BLaER1 (cell line): ENCODE data around the gene HEBP1.

ENCODE experiments used
- H3K27ac ChIP-seq: shearing (Covaris generic); formaldehyde crosslinking; 2 replicates; pipeline ENCODE4 v1.8.1; 2022
- H3K27me3 ChIP-seq: shearing (Covaris generic); formaldehyde crosslinking; 2 replicates; pipeline ENCODE4 v1.8.1; 2022
- H3K36me3 ChIP-seq: shearing (Covaris generic); formaldehyde crosslinking; 2 replicates; pipeline ENCODE4 v1.8.1; 2022
- H3K4me1 ChIP-seq: shearing (Covaris generic); formaldehyde crosslinking; 2 replicates; pipeline ENCODE4 v1.8.1; 2022
- H3K4me2 ChIP-seq: shearing (Covaris generic); formaldehyde crosslinking; 2 replicates; pipeline ENCODE4 v1.8.1; 2022
- H3K4me3 ChIP-seq: shearing (Covaris generic); formaldehyde crosslinking; 2 replicates; pipeline ENCODE4 v1.8.1; 2022
- H3K9ac ChIP-seq: shearing (Covaris generic); formaldehyde crosslinking; 2 replicates; pipeline ENCODE4 v1.8.1; 2022
- H3K9me3 ChIP-seq: shearing (Covaris generic); formaldehyde crosslinking; 2 replicates; pipeline ENCODE4 v1.8.1; 2022
- H4K20me1 ChIP-seq: shearing (Covaris generic); formaldehyde crosslinking; 2 replicates; pipeline ENCODE4 v1.8.1; 2022
- Cebpa-rat ChIP-seq: shearing (Covaris generic); IDR thresholded peaks from 2 replicates; pipeline ENCODE4 v1.8.1; 2022

The HEBP1 gene

GRCh38 chr12:12979731-12980259 is 20.3 kb downstream of the HEBP1 start:
- Histone ChIP-seq H4K20me1 (no peaks in the 10 kb centered on the region), H3K4me3 (no peak overlapping the region), H3K4me2 (no peak overlapping the region), H3K27me3 (no peaks in the 10 kb centered on the region), H3K9ac (no peak overlapping the region), H3K4me1 (no peaks in the 10 kb centered on the region), H3K27ac (no peak overlapping the region), H3K9me3 (no peaks in the 10 kb centered on the region), H3K36me3 (peaks cover 14% of the 10 kb centered on the region)
- TF ChIP-seq Cebpa-rat = no peak

GRCh38 chr12:12979126-12979525 is 20.9 kb downstream of the HEBP1 start:
- peaks cover 1% of the 10 kb centered on the region; the same call in 1 of the 2 replicates for H3K9me3 ChIP-seq
- H4K20me1 ChIP-seq = no peaks in the 10 kb centered on the region
- no peak overlapping the region for H3K27ac ChIP-seq
- no peak overlapping the region for H3K4me3 ChIP-seq
- H3K4me2 ChIP-seq = no peak overlapping the region
- no peak overlapping the region for H3K9ac ChIP-seq
- no peaks in the 10 kb centered on the region for H3K4me1 ChIP-seq
- H3K36me3 ChIP-seq = peaks cover 20% of the 10 kb centered on the region
- no peaks in the 10 kb centered on the region for H3K27me3 ChIP-seq
- TF ChIP-seq Cebpa-rat = no peak

DNA sequence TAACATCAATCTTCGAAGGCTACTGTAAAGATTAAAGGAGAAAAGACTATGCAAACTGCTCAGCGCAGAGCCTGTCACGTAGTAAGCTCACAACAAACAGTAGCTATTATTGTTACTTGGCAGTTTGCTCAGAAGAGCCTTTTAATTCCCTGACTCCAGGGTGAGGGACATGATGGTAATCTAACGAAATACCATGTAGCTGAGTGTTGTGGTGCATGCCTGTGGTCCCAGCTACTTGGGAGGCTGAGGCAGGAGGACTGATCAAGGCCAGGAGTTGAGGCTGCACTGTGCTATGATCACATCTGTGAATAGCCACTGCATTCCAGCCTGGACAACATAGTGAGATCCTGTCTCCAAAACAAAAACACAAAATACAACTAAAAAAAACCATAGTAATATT is 22.8 kb downstream of the HEBP1 start:
- TF ChIP-seq Cebpa-rat = no peak
- Histone ChIP-seq H3K4me2 (no peak overlapping the region), H3K27me3 (no peaks in the 10 kb centered on the region), H3K36me3 (peaks cover 34% of the 10 kb centered on the region), H3K9me3 (peaks cover 19% of the 10 kb centered on the region), H4K20me1 (no peaks in the 10 kb centered on the region), H3K27ac (no peak overlapping the region), H3K4me3 (no peak overlapping the region), H3K9ac (no peak overlapping the region), H3K4me1 (no peaks in the 10 kb centered on the region)

DNA sequence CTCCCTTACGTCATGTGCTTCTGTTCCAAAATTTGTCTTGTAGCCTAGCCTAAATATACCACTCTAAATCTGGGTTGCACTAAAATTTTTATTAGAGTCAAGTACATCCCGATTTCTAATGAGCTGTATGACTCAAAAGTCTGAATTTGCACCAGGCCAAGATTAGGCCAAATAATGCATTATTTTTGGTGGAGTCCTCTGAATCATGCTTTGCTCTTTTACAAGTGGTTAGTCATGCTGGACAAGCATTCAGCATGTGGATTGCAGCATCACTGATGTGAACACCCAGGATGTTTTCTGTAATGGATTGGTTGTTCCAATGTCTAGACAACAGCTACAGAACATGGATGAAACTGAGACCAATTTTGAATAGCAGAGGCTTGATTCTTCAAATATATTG is 23.7 kb downstream of the HEBP1 start:
- no peak for TF ChIP-seq Cebpa-rat
- Histone ChIP-seq H4K20me1 (no peaks in the 10 kb centered on the region), H3K27ac (no peak overlapping the region), H3K36me3 (peaks cover 36% of the 10 kb centered on the region), H3K4me2 (no peak overlapping the region), H3K27me3 (no peaks in the 10 kb centered on the region), H3K9ac (no peak overlapping the region), H3K4me1 (no peaks in the 10 kb centered on the region), H3K9me3 (peaks cover 19% of the 10 kb centered on the region), H3K4me3 (no peak overlapping the region)

DNA sequence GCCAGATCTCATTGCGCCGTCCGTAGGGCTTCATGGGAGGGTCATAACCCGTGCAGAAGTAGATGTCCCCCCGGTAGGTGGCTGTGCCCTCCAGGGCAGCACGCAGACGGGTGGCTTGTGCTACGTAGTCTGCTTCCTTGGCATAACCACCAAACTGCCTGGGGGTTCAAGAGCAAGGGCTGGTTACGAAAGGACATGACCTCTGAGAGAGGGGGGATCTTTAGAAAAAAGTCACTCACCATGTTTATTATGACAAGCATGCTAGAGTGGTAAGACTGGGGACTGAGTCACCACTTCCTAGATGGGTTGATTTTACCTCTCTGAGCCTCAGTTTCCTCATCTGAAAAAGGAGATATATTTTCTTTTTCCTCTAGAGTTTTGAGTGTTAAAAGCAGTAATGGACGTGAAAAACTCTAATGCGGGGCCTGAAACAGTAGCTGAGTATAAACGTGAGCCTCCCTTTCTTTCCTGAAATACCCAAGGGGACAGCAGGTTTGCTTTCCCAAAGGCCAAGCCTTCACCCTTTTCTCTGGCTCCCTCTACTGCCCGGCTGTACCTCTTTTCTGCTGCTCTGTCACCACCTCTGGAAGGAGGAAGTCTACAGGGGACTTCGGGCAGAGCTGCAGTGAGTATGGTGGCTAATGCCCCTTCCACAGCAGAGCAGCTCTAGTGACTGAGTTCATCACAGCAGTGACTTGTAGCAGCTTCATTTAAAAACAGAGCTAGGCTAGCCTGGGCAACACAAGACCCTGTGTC is 24.6 kb downstream of the HEBP1 start:
- H3K36me3 ChIP-seq = peaks cover 32% of the 10 kb centered on the region
- peaks cover 19% of the 10 kb centered on the region for H3K9me3 ChIP-seq
- no peak for TF ChIP-seq Cebpa-rat
- H3K4me3 ChIP-seq = no peak overlapping the region
- H3K27ac ChIP-seq = no peak overlapping the region
- no peak overlapping the region for H3K9ac ChIP-seq
- H3K4me2 ChIP-seq = no peak overlapping the region
- no peaks in the 10 kb centered on the region for H3K27me3 ChIP-seq
- H3K4me1 ChIP-seq = no peaks in the 10 kb centered on the region
- H4K20me1 ChIP-seq = no peaks in the 10 kb centered on the region

- H3K27me3 ChIP-seq = no peaks in the 10 kb centered on the region
- no peak overlapping the region for H3K4me3 ChIP-seq
- H3K27ac ChIP-seq = no peak overlapping the region
- TF ChIP-seq Cebpa-rat = no peak
- peaks cover 28% of the 10 kb centered on the region for H3K36me3 ChIP-seq
- H3K4me2 ChIP-seq = no peak overlapping the region
- H3K9me3 ChIP-seq = peaks cover 19% of the 10 kb centered on the region
- no peaks in the 10 kb centered on the region for H3K4me1 ChIP-seq
- no peak overlapping the region for H3K9ac ChIP-seq
- H4K20me1 ChIP-seq = no peaks in the 10 kb centered on the region
These were observed 25.9 kb downstream of the HEBP1 start for GRCh38 chr12:12974211-12974610.

- peaks cover 19% of the 10 kb centered on the region for H3K9me3 ChIP-seq
- no peak for TF ChIP-seq Cebpa-rat
- peaks cover 28% of the 10 kb centered on the region for H3K36me3 ChIP-seq
- H3K27me3 ChIP-seq = no peaks in the 10 kb centered on the region
- no peak overlapping the region for H3K4me3 ChIP-seq
- H3K4me1 ChIP-seq = no peaks in the 10 kb centered on the region
- no peaks in the 10 kb centered on the region for H4K20me1 ChIP-seq
- no peak overlapping the region for H3K4me2 ChIP-seq
- no peak overlapping the region for H3K9ac ChIP-seq
- H3K27ac ChIP-seq = no peak overlapping the region
These were observed 27.0 kb downstream of the HEBP1 start for GRCh38 chr12:12973019-12973418.

DNA sequence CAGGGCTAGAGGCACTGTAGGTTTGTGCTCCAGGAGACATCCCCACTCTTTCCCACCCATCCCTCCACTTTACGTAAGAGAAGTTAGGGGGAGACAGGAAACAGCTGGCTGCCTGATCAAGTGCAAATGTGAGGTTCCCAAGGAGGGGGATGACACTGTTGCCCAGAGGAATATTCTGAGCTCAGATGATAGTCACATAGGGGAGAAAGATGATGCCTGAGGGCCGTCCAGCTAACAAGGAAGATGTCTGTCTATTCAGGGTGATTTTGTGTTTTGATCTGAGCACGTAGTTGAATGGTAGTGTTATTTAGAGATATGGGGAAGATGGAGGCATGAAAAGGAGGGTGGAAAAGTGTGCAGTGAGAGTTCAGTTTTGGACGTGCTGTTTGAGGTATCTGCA is 34.2 kb downstream of the HEBP1 start:
- no peaks in the 10 kb centered on the region for H3K27me3 ChIP-seq
- TF ChIP-seq Cebpa-rat = no peak
- no peaks in the 10 kb centered on the region for H3K4me1 ChIP-seq
- no peaks in the 10 kb centered on the region for H4K20me1 ChIP-seq
- H3K27ac ChIP-seq = no peak overlapping the region
- H3K36me3 ChIP-seq = no peaks in the 10 kb centered on the region
- H3K4me3 ChIP-seq = no peak overlapping the region
- no peak overlapping the region for H3K9ac ChIP-seq
- H3K4me2 ChIP-seq = no peak overlapping the region
- H3K9me3 ChIP-seq = no peaks in the 10 kb centered on the region

DNA sequence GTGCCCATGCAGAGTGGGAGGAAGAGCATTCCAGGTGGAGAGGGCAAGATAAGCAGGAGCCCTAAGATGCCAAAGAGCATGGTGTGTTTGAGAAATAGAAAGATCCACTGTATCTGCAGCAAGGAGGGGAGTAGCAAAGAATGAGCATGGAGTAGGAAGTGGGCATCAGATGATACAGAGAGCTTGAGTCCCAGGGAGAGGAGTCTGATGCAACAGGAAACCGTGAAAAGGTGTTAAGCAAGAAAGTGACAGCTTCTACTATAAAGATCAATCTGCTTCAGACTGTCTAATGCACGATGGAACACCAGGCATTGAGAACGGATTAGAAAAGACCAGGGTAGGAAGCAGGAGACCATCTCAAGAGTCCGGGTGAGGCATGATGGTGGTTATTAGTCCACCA is 35.8 kb downstream of the HEBP1 start:
- TF ChIP-seq Cebpa-rat = no peak
- no peaks in the 10 kb centered on the region for H3K9me3 ChIP-seq
- H3K9ac ChIP-seq = no peak overlapping the region
- no peaks in the 10 kb centered on the region for H3K36me3 ChIP-seq
- no peaks in the 10 kb centered on the region for H3K4me1 ChIP-seq
- H3K4me3 ChIP-seq = no peak overlapping the region
- H3K27me3 ChIP-seq = no peaks in the 10 kb centered on the region
- no peak overlapping the region for H3K4me2 ChIP-seq
- no peak overlapping the region for H3K27ac ChIP-seq
- no peaks in the 10 kb centered on the region for H4K20me1 ChIP-seq

- no peaks in the 10 kb centered on the region for H3K4me1 ChIP-seq
- no peak overlapping the region for H3K4me2 ChIP-seq
- H3K4me3 ChIP-seq = no peak overlapping the region
- H4K20me1 ChIP-seq = no peaks in the 10 kb centered on the region
- H3K36me3 ChIP-seq = no peaks in the 10 kb centered on the region
- H3K9ac ChIP-seq = no peak overlapping the region
- no peak for TF ChIP-seq Cebpa-rat
- no peaks in the 10 kb centered on the region for H3K27me3 ChIP-seq
- H3K27ac ChIP-seq = no peak overlapping the region
- H3K9me3 ChIP-seq = no peaks in the 10 kb centered on the region
These were observed 39.3 kb downstream of the HEBP1 start for GRCh38 chr12:12960639-12961209.
